ENCODE results near the gene TBL3. TPM values are rescaled to one million over a fixed set of nuclear protein-coding genes. Genes with fewer than 3 reads are reported as not detected.

TBL3 gene
- total RNA-seq, 1 experiment from 2014 or later = 68.9 TPM

DNA sequence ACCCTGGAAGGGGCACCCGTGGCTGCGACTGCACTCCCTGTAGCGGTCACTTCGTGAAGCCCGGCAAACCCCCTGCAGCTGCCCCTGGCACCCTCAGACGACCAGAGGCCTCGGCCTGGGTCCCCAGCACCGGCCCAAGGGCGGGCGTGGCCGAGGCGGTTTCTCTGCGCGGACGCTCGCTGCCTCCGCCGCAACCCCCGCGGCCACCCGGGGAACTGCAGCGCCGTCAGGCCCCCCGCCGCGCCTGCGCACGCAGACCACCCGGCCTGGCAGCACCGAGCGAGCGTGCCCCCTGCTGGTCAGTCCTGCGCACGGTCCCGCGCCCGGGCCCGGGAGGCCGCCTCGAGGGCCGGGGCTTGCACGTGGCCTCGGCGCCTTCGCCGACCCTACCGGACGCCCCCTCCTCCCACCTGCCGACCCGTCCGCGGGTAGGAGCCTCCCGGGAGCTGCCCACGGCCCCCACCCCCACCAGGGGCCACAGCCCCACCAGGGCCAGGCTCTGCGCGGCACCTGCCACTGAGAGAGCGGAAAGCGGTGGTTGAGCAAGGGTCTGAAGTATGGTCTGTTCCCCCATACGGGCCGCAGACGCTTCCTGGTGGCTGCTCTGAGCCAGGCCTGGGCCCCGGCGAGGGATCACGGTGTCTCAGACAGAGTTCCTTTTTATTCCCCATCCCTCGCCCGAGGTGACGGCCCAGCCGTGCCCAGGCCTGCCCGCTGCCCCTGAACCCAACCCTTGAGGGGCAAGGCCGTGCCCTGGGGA, 42.1 kb upstream of the TBL3 start:
- Histone ChIP-seq H3K9me3 (ENCODE audit: control insufficient read depth in 1 of 2, insufficient read depth in 1 of 2, low read depth in 1 of 2, low read length in 2 of 2) (no peaks in the 10 kb centered on the region), H4K20me1 (ENCODE audit: insufficient read depth) (no peaks in the 10 kb centered on the region), H3K4me1 (ENCODE audit: control insufficient read depth in 1 of 2, insufficient read depth in 2 of 2, low read length in 2 of 2) (peaks cover 12 to 21% of the 10 kb centered on the region in 2 experiments), H3K9me2 (ENCODE audit: insufficient read depth) (no peaks in the 10 kb centered on the region), H3K9ac (ENCODE audit: low read length) (peak overlapping the region; percentile 64), H3K27me3 (ENCODE audit: insufficient read depth, low read length) (no peaks in the 10 kb centered on the region), H3K79me2 (ENCODE audit: insufficient read depth, low read length) (no peaks in the 10 kb centered on the region), H3K27ac (ENCODE audit: low read depth, low read length) (peak overlapping the region; percentile 68; the same call in 1 of the 2 replicates), H2AFZ (ENCODE audit: low read depth, low read length, poor library complexity, severe bottlenecking) (peak overlapping the region; percentile 54), H3K4me2 (ENCODE audit: low read length) (peak overlapping the region; percentile 86), H3K36me3 (ENCODE audit: control insufficient read depth in 1 of 2, insufficient read depth in 2 of 2, low read length in 2 of 2) (no peaks in the 10 kb centered on the region), H3K4me3 (replicated peaks in 1 of 2; ENCODE audit: low read depth in 1 of 2, low read length in 2 of 2) (peak overlapping the region; percentile 42 to 56)
- ChIA-PET POLR2A (interaction anchor here (0.7 kb wide), 2 partner anchors 16 to 35 kb away, joined by 3 to 4 read pairs; partner anchors contain the start of gene RPS2), RAD21 (ENCODE audit: low non-redundant PET in 1 of 2, low total read pairs in 2 of 2, uncharacterized antibody in 2 of 2, unreplicated experiment in 2 of 2) (interaction anchor here in 1 of 2 experiments (0.8 kb wide), 1 partner anchor 66 kb away, joined by 4 read pairs; no protein-coding TSS in a partner anchor), CTCF (interaction anchor here (0.8 to 1.2 kb wide), 4 partner anchors 20 to 66 kb away, joined by 3 to 5 read pairs (median 3); no protein-coding TSS in a partner anchor)
- BruUV-seq (replicated peaks) = no TSS peak
- DNase-seq (ENCODE audit: low read depth, low spot score) (no peak), ATAC-seq (peak; percentile 88)
- intact Hi-C loops (cut with micrococcal nuclease) = no loop called here
- TF ChIP-seq CBX3 (IDR thresholded peaks at IDR 0.05; ENCODE audit: low read depth) (peak; percentile 98), EZH2phosphoT487 (IDR thresholded peaks at IDR 0.05; ENCODE audit: borderline replicate concordance) (no peak), YY1 (IDR thresholded peaks at IDR 0.05; ENCODE audit: extremely low read depth, insufficient replicate concordance, low read depth, low read length) (peak; percentile 28), ZNF274 (IDR thresholded peaks at IDR 0.05; ENCODE audit: low read depth, low read length) (no peak), SRF (IDR thresholded peaks at IDR 0.05; ENCODE audit: low read depth) (no peak), POLR2AphosphoS5 (IDR thresholded peaks at IDR 0.05; ENCODE audit: low read depth, low read length) (peak; percentile 82), FOSL1 (IDR thresholded peaks at IDR 0.05; ENCODE audit: low read depth) (no peak), CEBPB (IDR thresholded peaks at IDR 0.05; ENCODE audit: low read depth) (no peak), SIN3A (IDR thresholded peaks at IDR 0.05; ENCODE audit: low read depth) (no peak), TCF7L2 (IDR thresholded peaks at IDR 0.05; ENCODE audit: borderline replicate concordance, extremely low read depth, insufficient read depth, insufficient read length) (peak; percentile 32), ELF1 (IDR thresholded peaks at IDR 0.05; ENCODE audit: borderline replicate concordance, low read depth) (no peak), SP1 (IDR thresholded peaks at IDR 0.05; ENCODE audit: low read depth) (no peak), JUND (IDR thresholded peaks at IDR 0.05) (no peak)
- TF ChIP-seq, protein P1, sequence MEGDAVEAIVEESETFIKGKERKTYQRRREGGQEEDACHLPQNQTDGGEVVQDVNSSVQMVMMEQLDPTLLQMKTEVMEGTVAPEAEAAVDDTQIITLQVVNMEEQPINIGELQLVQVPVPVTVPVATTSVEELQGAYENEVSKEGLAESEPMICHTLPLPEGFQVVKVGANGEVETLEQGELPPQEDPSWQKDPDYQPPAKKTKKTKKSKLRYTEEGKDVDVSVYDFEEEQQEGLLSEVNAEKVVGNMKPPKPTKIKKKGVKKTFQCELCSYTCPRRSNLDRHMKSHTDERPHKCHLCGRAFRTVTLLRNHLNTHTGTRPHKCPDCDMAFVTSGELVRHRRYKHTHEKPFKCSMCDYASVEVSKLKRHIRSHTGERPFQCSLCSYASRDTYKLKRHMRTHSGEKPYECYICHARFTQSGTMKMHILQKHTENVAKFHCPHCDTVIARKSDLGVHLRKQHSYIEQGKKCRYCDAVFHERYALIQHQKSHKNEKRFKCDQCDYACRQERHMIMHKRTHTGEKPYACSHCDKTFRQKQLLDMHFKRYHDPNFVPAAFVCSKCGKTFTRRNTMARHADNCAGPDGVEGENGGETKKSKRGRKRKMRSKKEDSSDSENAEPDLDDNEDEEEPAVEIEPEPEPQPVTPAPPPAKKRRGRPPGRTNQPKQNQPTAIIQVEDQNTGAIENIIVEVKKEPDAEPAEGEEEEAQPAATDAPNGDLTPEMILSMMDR (IDR thresholded peaks at IDR 0.05 in 2 of 3, conservative IDR thresholded peaks at IDR 0.05 in 1 of 3; ENCODE audit: borderline replicate concordance in 1 of 3, insufficient read depth in 1 of 3, low read depth in 2 of 3, low read length in 2 of 3) = peak; percentile 78 to 92 (median 82)
- TF ChIP-seq, protein P2, sequence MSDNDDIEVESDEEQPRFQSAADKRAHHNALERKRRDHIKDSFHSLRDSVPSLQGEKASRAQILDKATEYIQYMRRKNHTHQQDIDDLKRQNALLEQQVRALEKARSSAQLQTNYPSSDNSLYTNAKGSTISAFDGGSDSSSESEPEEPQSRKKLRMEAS (IDR thresholded peaks at IDR 0.05) = peak; percentile 99
- TF ChIP-seq, protein P3, sequence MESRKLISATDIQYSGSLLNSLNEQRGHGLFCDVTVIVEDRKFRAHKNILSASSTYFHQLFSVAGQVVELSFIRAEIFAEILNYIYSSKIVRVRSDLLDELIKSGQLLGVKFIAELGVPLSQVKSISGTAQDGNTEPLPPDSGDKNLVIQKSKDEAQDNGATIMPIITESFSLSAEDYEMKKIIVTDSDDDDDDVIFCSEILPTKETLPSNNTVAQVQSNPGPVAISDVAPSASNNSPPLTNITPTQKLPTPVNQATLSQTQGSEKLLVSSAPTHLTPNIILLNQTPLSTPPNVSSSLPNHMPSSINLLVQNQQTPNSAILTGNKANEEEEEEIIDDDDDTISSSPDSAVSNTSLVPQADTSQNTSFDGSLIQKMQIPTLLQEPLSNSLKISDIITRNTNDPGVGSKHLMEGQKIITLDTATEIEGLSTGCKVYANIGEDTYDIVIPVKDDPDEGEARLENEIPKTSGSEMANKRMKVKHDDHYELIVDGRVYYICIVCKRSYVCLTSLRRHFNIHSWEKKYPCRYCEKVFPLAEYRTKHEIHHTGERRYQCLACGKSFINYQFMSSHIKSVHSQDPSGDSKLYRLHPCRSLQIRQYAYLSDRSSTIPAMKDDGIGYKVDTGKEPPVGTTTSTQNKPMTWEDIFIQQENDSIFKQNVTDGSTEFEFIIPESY (IDR thresholded peaks at IDR 0.05; ENCODE audit: extremely low read depth, insufficient replicate concordance, low read length) = peak; percentile 23
- TF ChIP-seq, protein P4, sequence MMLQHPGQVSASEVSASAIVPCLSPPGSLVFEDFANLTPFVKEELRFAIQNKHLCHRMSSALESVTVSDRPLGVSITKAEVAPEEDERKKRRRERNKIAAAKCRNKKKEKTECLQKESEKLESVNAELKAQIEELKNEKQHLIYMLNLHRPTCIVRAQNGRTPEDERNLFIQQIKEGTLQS (IDR thresholded peaks at IDR 0.05) = no peak
- TF ChIP-seq, protein P5, sequence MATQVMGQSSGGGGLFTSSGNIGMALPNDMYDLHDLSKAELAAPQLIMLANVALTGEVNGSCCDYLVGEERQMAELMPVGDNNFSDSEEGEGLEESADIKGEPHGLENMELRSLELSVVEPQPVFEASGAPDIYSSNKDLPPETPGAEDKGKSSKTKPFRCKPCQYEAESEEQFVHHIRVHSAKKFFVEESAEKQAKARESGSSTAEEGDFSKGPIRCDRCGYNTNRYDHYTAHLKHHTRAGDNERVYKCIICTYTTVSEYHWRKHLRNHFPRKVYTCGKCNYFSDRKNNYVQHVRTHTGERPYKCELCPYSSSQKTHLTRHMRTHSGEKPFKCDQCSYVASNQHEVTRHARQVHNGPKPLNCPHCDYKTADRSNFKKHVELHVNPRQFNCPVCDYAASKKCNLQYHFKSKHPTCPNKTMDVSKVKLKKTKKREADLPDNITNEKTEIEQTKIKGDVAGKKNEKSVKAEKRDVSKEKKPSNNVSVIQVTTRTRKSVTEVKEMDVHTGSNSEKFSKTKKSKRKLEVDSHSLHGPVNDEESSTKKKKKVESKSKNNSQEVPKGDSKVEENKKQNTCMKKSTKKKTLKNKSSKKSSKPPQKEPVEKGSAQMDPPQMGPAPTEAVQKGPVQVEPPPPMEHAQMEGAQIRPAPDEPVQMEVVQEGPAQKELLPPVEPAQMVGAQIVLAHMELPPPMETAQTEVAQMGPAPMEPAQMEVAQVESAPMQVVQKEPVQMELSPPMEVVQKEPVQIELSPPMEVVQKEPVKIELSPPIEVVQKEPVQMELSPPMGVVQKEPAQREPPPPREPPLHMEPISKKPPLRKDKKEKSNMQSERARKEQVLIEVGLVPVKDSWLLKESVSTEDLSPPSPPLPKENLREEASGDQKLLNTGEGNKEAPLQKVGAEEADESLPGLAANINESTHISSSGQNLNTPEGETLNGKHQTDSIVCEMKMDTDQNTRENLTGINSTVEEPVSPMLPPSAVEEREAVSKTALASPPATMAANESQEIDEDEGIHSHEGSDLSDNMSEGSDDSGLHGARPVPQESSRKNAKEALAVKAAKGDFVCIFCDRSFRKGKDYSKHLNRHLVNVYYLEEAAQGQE (IDR thresholded peaks at IDR 0.05; ENCODE audit: low read depth) = no peak

All from HCT116 (cell line).